Measurements from ENCODE around the gene CARNS1.

CARNS1 gene

GRCh38 chr11:67429722-67430121 lies 14.2 kb downstream of the CARNS1 start:
- DNase-seq: no peak

DNA sequence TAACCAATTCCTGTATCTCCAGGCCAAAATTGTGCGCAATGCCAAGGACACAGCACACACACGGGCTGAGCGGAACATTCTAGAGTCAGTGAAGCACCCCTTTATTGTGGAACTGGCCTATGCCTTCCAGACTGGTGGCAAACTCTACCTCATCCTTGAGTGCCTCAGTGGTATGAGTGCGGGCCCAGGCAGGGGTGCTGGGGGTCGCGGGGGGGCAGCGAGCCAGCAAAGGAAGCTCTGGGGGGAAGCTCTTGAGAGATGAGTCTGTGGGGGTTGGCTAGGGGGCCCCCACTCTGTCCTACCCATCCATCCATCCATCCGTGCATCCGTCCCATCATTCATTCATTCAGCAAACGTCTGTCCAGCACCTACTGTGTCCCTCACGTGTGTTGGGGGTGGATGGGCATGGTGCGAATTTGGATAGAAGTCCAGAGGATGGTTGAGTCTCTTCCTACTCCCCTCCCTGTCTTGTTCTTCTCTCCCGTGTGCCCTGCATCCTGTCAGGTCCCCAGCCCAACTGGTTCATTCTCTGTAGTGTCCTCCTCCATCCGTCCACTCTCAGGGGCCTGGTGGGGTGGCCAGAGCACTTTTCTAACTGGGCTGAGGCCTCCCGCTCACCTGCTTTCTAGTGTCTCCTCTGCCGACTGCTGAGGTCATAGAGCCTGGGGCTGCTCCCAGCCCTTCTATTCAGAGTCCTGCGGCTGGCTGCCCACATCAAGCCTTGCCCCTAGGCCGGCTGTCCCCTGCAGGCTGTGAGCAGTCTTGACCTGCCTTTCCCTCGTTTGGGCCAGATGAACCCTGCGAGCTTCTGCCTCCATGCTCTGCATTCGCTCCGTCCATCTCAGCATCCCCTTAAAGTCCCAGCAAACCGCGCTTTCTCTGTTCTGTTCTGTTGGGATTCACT lies 16.1 kb downstream of the CARNS1 start:
- DNase-seq: no peak

DNA sequence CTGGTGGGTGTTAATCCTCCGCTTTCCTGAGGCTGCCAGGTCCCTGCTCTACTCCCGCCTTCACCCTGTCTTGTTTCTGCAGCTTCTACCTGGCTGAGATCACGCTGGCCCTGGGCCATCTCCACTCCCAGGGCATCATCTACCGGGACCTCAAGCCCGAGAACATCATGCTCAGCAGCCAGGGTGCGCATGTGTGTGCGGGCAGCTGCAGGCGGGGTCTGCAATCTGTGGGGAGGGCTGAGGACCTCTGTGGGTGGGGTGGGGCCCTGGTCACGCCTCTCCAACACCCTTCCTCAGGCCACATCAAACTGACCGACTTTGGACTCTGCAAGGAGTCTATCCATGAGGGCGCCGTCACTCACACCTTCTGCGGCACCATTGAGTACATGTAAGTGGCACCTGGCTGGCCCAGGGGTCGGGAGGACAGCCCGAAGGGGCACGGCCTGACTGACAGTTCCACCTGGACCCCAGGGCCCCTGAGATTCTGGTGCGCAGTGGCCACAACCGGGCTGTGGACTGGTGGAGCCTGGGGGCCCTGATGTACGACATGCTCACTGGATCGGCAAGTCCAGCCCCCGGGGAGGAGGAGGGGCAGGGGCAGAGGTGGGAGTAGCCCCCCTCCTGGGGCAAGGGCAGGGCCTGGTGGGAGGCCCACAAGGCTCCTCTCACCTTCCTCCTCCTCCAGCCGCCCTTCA lies 17.3 kb downstream of the CARNS1 start:
- DNase-seq: no peak

GRCh38 chr11:67433536-67434394 lies 18.3 kb downstream of the CARNS1 start:
- DNase-seq: no peak

DNA sequence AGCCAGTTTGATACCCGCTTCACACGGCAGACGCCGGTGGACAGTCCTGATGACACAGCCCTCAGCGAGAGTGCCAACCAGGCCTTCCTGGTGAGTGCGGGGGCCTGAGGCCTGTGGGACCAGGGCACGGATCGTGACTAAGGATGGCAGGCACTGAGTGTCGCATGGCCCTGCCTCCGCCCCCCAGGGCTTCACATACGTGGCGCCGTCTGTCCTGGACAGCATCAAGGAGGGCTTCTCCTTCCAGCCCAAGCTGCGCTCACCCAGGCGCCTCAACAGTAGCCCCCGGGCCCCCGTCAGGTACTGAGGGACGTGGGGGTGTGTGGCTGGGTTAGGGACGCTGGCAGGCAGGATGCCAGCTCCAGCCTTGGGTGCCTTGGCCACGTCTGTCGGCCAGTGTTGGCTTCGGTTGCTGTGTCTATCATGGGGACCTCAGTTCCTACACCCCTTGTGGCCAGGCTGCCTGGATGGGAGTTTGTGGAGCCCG lies 19.0 kb downstream of the CARNS1 start:
- no peak for DNase-seq

DNA sequence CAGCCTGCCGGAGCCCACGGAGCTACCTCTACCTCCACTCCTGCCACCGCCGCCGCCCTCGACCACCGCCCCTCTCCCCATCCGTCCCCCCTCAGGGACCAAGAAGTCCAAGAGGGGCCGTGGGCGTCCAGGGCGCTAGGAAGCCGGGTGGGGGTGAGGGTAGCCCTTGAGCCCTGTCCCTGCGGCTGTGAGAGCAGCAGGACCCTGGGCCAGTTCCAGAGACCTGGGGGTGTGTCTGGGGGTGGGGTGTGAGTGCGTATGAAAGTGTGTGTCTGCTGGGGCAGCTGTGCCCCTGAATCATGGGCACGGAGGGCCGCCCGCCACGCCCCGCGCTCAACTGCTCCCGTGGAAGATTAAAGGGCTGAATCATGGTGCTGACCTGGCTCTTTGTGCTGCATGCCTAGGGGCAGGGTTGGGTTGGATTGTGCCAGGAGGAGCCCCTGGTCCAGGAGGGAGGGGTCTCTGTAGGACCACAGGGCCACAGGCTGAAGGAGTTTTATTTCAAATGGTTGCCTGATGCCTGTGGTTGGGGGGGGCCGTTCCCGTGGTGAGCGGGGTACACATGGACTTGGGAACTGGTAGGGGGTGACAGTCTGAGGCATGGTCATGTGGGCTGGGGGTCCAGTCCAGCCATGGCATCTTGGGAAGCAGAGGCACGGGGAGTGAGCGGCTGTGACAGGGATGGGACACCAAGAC lies 19.7 kb downstream of the CARNS1 start:
- DNase-seq: no peak

- DNase-seq: no peak
Observed at GRCh38 chr11:67435727-67436458, 20.4 kb downstream of the CARNS1 start.

- DNase-seq: no peak
Observed at GRCh38 chr11:67436459-67437081, 21.1 kb downstream of the CARNS1 start.

DNA sequence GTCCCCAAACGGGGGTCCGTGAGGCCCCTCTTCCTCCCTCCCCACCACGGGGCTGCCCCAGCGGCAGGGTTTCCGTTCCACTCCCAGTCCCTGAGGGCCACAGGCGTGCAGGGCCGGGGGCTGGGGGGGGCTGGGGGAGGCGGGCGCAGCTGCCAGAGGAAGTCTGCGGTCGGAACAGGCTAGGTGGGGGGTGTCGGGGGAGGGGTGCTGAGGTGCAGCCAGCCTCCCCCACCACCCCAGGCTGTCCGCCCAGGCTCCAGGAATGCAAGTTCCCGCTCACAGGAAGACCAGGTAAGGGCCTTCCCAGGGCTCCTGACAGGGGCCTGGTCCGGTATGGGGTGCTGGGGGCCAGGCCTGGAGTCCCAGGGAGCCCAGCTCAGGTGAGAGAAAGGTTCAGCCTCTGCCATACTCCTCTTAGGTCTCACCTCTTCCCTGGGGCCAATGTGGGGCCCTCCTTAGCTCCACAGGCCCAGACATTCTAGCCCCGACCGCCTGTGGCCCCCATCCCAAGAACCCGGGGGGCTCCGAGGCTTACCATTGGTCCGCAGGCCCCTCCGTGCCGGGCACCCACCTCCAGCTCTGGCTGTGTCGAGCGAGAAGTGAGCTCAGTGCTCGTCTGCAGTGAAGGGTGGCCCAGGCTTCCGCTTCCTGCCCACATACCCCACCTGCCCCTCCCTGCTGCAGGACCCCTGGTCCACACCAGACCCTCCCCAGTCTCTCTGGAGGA lies 21.8 kb downstream of the CARNS1 start, which contains the start of gene PTPRCAP:
TSS of gene PTPRCAP (minus strand) at position 601 of the 727 bp plus-strand sequence. CDS start at position 538, 63 bp downstream.
- no peak for DNase-seq

- no peak for DNase-seq
Observed at GRCh38 chr11:67437809-67438157, 22.3 kb downstream of the CARNS1 start.

- DNase-seq: no peak
Observed at GRCh38 chr11:67438158-67438902, 22.9 kb downstream of the CARNS1 start.

GRCh38 chr11:67439321-67440228 lies 24.1 kb downstream of the CARNS1 start:
- DNase-seq: peak in 1 of 2 experiments; percentile 2

DNA sequence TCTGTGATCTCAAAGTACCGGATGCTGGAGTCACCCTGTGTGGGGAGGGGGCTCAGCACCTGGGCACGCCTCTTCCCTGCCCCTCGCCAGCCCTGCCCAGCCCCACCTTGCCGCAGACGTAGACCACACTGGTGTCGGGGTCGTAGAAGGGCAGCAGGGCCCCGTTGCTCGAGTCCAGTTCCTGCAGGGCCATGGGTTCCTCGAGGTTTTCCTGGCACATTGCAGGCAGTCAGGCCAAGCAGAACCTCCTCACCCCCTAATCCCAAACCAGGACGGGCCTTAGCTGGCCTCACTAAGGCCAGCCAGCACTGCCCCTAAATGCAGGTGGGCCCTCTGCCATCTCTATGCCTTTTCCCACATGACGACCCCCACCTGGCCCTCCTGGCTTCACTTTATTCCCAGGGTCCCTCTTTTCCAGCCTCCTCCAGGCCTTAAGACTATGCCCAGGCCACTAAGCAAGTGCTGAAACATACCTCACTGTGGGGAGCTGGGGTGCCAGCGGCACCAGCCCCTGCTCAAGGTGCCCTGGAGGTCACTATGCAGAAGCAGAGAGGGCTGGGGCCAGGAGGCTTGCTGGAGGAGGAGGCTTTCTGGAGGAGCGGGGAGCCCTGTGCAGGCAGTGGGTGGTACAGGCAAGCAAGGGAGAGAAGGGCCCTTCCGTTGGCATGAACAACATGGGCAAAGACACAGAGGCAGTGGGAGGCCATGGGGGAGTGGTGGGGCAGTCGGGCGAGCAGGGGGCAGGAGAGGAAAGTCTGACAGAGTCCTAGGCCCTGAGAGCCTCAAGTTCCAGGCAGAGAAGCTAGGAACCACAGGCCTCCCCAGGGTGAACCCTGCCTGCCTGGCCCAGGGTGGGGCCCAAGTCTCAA lies 25.0 kb downstream of the CARNS1 start:
- no peak for DNase-seq

DNA sequence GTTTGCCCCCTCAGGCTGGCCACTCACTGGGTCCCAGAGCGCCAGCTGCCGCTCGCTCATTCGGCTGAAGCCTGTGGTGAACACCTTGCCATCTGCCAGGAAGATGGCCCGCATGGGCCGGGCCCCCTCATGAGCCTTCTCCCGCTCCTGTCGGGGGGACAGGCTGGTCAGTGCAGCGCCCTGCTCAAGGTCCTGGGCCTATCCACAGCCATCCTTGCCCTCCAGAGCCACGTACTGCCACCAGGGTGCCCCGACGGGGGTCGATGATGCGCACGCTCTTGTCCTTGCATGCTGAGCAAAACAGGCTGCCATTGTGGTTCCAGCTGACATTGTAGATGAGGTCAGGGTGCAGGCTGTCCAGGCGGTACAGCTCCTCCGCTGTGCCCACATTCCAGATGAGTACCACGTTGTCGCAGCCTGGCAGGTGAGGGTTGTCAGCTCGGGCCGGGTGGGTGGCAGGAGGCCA lies 25.7 kb downstream of the CARNS1 start:
- DNase-seq: no peak

DNA sequence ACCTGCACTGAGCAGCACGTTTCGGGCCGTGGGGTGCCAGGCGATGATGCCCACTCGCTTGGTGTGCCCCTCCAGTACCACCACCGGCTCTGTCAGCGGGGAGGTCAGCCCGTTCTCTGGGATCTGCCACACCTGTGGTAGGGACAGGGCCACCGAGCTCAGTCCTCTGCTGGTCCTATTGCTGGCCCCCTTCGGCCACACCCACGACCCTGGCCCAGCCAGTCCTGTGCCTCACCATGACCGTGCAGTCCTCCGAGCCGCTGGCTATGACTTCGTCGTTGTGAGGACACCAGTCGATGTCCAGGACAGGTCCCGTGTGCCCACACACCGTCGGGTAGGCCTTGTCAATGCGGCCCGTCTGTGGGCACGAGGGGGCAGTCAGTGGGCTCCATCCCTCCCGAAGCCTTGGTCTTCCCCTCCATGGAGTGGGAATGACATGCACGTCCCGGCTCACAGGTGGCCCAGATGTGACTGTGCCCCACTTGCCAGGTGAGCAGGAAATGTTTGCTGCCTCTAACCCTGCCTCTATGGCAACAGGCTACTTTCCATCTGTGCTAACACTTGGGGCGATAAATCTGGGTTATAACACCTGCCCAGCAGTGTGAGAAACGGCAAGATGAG lies 26.4 kb downstream of the CARNS1 start:
- DNase-seq: no peak

DNA sequence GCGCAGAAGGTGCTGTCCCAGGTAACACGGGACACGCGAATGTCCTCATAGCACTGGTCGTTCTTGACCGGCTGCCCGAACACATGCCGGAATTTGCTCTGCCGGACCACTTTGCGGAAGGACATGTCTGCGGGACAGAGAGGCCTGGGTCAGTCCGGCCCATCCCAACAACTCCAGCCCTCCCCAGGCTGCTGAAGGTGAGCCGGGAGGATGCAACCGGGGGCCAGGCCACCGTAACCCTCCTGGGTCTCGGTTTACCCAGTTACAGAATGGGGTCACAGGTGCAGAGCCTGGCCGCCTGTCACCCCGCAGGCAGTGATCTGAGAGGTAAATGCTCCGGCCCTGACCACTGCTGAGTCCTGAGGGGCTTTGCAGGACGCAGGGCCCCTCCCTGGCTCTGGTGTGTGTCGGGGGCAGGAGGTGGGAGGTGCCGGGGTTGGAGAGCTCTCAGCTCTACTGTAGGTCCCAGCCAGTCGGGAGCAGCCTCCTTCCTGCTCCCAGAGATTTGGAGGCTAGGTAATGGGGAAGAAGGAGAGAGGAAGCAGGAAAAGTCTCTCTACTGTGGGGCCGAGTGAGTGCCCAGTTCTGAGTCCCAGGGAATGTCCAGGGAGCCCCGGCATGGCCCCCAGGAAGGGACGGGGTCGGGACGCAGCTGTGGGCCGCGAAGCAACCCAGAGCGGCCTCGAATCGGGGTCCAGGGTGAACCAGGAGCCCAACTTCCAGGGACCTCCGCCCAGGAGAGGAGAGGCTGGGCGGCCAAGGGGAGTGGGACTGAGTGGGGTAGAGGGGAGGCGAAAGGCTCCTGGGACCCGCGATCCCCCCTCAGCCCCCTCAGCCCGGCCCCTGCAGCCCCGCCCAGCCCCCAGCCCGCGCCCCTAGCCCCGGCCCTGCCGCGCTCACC lies 27.3 kb downstream of the CARNS1 start:
- DNase-seq: no peak
